Trophoblast cell (in vitro differentiated cells and primary cell): Measurements from ENCODE around the gene OR10G8.

Experiments
- DNase-seq, 2 donors: peaks; one replicate each; pipeline ENCODE4 v3.0.0-alpha.2; 2016
- H2AFZ ChIP-seq: 2 replicates; pipeline ENCODE4 v1.6.1; 2013; ENCODE audit warnings: low read length, moderate library complexity, mild to moderate bottlenecking; ENCODE audit not compliant: insufficient read depth, poor library complexity
- H2AK5ac ChIP-seq: 2 replicates; pipeline ENCODE4 v1.6.1; 2013; ENCODE audit warnings: mild to moderate bottlenecking, low read length
- H2BK120ac ChIP-seq: 2 replicates; pipeline ENCODE4 v1.6.1; 2013; ENCODE audit warnings: low read length, mild to moderate bottlenecking, moderate library complexity; ENCODE audit not compliant: insufficient read depth, poor library complexity
- H2BK12ac ChIP-seq: 2 replicates; pipeline ENCODE4 v1.6.1; 2013; ENCODE audit warnings: mild to moderate bottlenecking, low read length, moderate library complexity
- H2BK5ac ChIP-seq: 2 replicates; pipeline ENCODE4 v1.6.1; 2013; ENCODE audit warnings: low read length, low read depth, moderate library complexity, mild to moderate bottlenecking; ENCODE audit not compliant: poor library complexity
- H3K14ac ChIP-seq: 2 replicates; pipeline ENCODE4 v1.6.1; 2013; ENCODE audit warnings: mild to moderate bottlenecking, low read length
- H3K18ac ChIP-seq: 2 replicates; pipeline ENCODE4 v1.6.1; 2013; ENCODE audit warnings: mild to moderate bottlenecking, low read length
- H3K23ac ChIP-seq: 2 replicates; pipeline ENCODE4 v1.6.1; 2013; ENCODE audit warnings: low read length
- H3K27ac ChIP-seq: 2 replicates; pipeline ENCODE4 v1.5.1; 2013; ENCODE audit warnings: low read depth, mild to moderate bottlenecking, inconsistent platforms, low read length, moderate library complexity
- H3K27me3 ChIP-seq: 2 replicates; pipeline ENCODE4 v1.6.1; 2013; ENCODE audit warnings: inconsistent platforms, mild to moderate bottlenecking, low read length, moderate library complexity; ENCODE audit not compliant: insufficient read depth
- H3K36me3 ChIP-seq, 2 experiments: 1 replicate in 1 of 2; 2 replicates in 1 of 2; pipeline ENCODE4 v1.6.1; 2013; ENCODE audit warnings: low read length in 2 of 2, mild to moderate bottlenecking in 2 of 2, moderate library complexity in 1 of 2; ENCODE audit not compliant: insufficient read depth in 2 of 2, control insufficient read depth in 1 of 2
- H3K4ac ChIP-seq: 2 replicates; pipeline ENCODE4 v1.6.1; 2013; ENCODE audit warnings: low read depth, mild to moderate bottlenecking, low read length, moderate library complexity
- H3K4me1 ChIP-seq, 2 experiments: 1 replicate in 1 of 2; 2 replicates in 1 of 2; pipeline ENCODE4 v1.6.1; 2013; ENCODE audit warnings: low read length in 2 of 2, mild to moderate bottlenecking in 2 of 2, moderate library complexity in 1 of 2; ENCODE audit not compliant: insufficient read depth in 2 of 2, control insufficient read depth in 1 of 2
- H3K4me2 ChIP-seq: 2 replicates; pipeline ENCODE4 v1.6.1; 2013; ENCODE audit warnings: inconsistent platforms, mild to moderate bottlenecking, low read length, moderate library complexity
- H3K4me3 ChIP-seq: 2 replicates; pipeline ENCODE4 v1.5.1; 2013; ENCODE audit warnings: mild to moderate bottlenecking, low read depth, low read length, inconsistent platforms
- H3K79me1 ChIP-seq: one replicate; pipeline ENCODE4 v1.6.1; 2013; ENCODE audit warnings: low read length
- H3K79me2 ChIP-seq: 2 replicates; pipeline ENCODE4 v1.6.1; 2013; ENCODE audit warnings: low read length, mild to moderate bottlenecking; ENCODE audit not compliant: control insufficient read depth, insufficient read depth, poor library complexity
- H3K9ac ChIP-seq: 2 replicates; pipeline ENCODE4 v1.6.1; 2013; ENCODE audit warnings: mild to moderate bottlenecking, low read length
- H3K9me3 ChIP-seq: 2 replicates; pipeline ENCODE4 v1.6.1; 2013; ENCODE audit warnings: low read depth, mild to moderate bottlenecking, control low read depth, inconsistent platforms, low read length; ENCODE audit not compliant: insufficient read depth
- H4K12ac ChIP-seq: 2 replicates; pipeline ENCODE4 v1.6.1; 2013; ENCODE audit warnings: low read depth, mild to moderate bottlenecking, low read length, moderate library complexity
- H4K8ac ChIP-seq: 2 replicates; pipeline ENCODE4 v1.6.1; 2013; ENCODE audit warnings: low read depth, mild to moderate bottlenecking, low read length, moderate library complexity
- H4K91ac ChIP-seq: one replicate; pipeline ENCODE4 v1.6.1; 2013; ENCODE audit warnings: low read depth, mild to moderate bottlenecking, low read length, moderate library complexity
- WGBS: extraction: QIAGEN DNeasy Blood & Tissue Kit; methylation state at CpG from one replicate; pipeline ENCODE4 v1.1.7; 2013; ENCODE audit warnings: missing lambda C conversion rate; ENCODE audit not compliant: insufficient read length, insufficient coverage; ENCODE audit errors: extremely low coverage; 5-methylcytosine and 5-hydroxymethylcytosine counted together

OR10G8 gene

DNA sequence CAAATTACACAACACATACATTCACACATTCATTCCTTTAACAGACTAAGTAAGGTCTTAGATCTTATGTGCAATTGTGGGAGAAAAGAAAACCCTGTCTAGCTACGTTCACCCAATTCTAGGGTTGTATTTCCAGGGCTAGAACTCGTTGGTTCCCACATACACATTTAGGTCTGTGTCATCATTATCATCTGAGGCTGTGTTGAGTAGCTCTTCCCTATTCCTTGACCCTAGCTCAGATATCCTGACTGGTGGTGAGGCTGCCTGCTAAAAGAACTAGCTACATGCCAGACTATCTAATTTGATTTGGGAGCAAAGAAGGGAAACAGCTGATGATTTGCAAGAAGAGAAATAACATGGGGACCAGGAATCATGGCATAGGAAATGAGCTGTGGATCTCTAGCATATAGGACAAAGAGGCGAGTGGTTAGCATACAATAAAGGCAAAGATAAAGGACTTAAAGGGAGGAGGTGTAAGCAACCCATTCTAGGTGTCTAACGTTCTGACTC, 42.1 kb downstream of the OR10G8 start:
- Histone ChIP-seq H3K4me2 (no peak overlapping the region), H3K23ac (no peak overlapping the region), H2BK5ac (no peak overlapping the region), H3K27me3 (no peaks in the 10 kb centered on the region), H3K4me1 (no peaks in the 10 kb centered on the region), H3K79me1 (no peaks in the 10 kb centered on the region), H2AFZ (no peak overlapping the region), H4K91ac (no peak overlapping the region), H3K4ac (no peak overlapping the region), H2BK12ac (no peak overlapping the region), H3K36me3 (no peaks in the 10 kb centered on the region), H3K79me2 (no peaks in the 10 kb centered on the region), H2BK120ac (no peak overlapping the region), H4K12ac (no peak overlapping the region), H4K8ac (no peak overlapping the region), H3K14ac (no peak overlapping the region), H3K27ac (no peak overlapping the region), H2AK5ac (no peak overlapping the region), H3K9me3 (no peaks in the 10 kb centered on the region), H3K9ac (no peak overlapping the region), H3K18ac (no peak overlapping the region), H3K4me3 (no peak overlapping the region)
- WGBS = no CpG with 5 or more reads among the region's 4 CpGs
- no peak for DNase-seq

DNA sequence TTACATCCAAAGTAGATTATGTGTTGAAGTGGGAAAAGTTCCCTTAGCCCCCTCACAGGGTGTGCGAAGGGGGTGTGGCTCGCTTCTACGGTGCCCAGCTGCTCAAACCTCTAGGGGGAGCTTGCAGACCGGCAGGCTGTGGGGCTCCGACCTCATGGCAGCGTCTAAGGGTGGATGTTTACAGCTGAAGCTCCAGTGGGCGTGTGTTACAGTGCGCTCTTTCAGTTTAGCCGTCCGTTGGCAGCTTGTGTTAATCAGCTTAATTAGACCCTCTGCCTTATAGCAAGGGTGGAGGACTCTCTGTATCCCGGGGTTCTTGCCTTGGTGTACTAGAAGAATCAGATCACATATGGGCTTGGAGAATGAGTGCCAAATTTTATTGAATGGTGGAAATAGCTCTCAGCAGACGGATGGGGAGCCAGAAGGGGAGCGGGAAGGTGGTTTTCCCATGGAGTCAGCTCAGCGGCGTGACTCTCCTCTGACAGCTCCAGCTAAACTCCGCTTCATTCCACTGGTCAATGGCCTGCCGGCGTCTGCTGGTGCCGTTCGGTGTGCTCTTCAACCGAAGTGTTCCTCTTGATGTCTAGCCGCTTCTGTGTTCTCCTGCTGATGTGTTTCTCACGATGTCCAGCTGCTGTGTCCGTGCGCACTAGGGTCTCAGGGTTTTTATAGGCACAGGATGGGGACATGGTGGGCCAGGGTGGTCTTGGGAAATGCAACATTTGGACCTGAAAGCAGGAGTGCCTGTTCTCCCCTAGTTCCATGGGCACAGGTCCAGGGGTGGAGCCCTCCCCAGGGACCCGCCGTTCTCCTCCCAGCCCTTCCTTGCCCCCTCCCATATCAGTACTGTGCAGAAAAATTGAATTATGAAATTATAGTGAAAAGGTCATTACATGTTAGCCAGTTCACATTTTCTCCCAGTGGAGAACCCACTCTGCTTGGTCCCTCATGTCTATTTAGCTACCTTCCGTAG, 43.1 kb downstream of the OR10G8 start:
- H3K4me2 ChIP-seq = peak overlapping the region; percentile 13
- no peak overlapping the region for H3K9ac ChIP-seq
- H3K27ac ChIP-seq = no peak overlapping the region
- H3K4me3 ChIP-seq = no peak overlapping the region
- no peaks in the 10 kb centered on the region for H3K79me2 ChIP-seq
- no peak overlapping the region for H3K14ac ChIP-seq
- H4K12ac ChIP-seq = no peak overlapping the region
- no peaks in the 10 kb centered on the region for H3K27me3 ChIP-seq
- peak overlapping the region; percentile 67 for H2AFZ ChIP-seq
- no CpG with 5 or more reads among the region's 28 CpGs for WGBS
- no peak overlapping the region for H2AK5ac ChIP-seq
- no peaks in the 10 kb centered on the region for H3K9me3 ChIP-seq
- DNase-seq = peak; percentile 55 to 64
- no peak overlapping the region for H3K4ac ChIP-seq
- no peaks in the 10 kb centered on the region for H3K4me1 ChIP-seq
- H4K8ac ChIP-seq = no peak overlapping the region
- H2BK12ac ChIP-seq = no peak overlapping the region
- no peak overlapping the region for H2BK5ac ChIP-seq
- H2BK120ac ChIP-seq = no peak overlapping the region
- H3K18ac ChIP-seq = no peak overlapping the region
- no peaks in the 10 kb centered on the region for H3K79me1 ChIP-seq
- no peak overlapping the region for H3K23ac ChIP-seq
- no peaks in the 10 kb centered on the region for H3K36me3 ChIP-seq
- H4K91ac ChIP-seq = no peak overlapping the region

DNA sequence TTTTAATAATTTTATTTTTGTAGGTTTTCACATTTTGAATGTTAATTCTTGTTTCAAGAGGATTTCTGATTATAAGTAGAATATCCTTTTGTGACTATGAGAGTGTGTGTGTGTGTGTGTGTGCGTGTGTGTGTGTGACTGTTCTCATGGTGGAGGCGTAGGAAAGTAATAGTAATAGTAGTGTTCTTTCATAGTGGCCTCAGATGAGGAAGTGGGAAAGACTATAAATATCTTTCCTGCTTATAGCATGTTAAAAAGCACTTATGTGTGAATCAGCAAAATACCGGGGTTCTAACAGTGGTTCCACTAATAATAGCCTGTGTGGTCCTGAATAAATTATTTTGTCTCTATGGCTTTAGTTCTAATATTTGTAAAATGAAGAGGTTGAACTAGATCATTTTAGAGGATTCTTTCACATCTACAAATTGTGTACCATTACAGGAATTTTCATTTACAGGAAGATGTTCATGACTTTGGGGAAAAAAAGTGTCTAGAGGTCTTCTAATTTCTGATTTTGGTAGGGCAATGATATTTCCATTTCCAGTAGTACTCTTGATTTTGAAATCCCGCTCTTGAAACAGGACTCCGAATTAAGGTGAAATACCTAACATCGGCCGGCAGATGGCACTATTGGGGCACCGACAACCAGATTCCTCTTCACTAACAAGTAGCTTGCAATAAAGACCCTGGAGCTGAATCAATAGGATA, 44.5 kb downstream of the OR10G8 start:
- H4K12ac ChIP-seq = no peak overlapping the region
- H3K79me1 ChIP-seq = no peaks in the 10 kb centered on the region
- H3K27ac ChIP-seq = no peak overlapping the region
- DNase-seq = peak; percentile 50 to 84
- H4K91ac ChIP-seq = no peak overlapping the region
- no peak overlapping the region for H3K4me2 ChIP-seq
- no peak overlapping the region for H2AK5ac ChIP-seq
- H3K36me3 ChIP-seq = no peaks in the 10 kb centered on the region
- no peak overlapping the region for H2AFZ ChIP-seq
- no peaks in the 10 kb centered on the region for H3K9me3 ChIP-seq
- no peak overlapping the region for H3K4me3 ChIP-seq
- no peak overlapping the region for H2BK12ac ChIP-seq
- no peak overlapping the region for H2BK120ac ChIP-seq
- H3K9ac ChIP-seq = no peak overlapping the region
- H4K8ac ChIP-seq = no peak overlapping the region
- H3K27me3 ChIP-seq = no peaks in the 10 kb centered on the region
- H3K4me1 ChIP-seq = peaks cover 0 to 3% of the 10 kb centered on the region in 2 experiments
- no CpG with 5 or more reads among the region's 8 CpGs for WGBS
- H3K18ac ChIP-seq = no peak overlapping the region
- H3K4ac ChIP-seq = no peak overlapping the region
- H3K14ac ChIP-seq = no peak overlapping the region
- H3K79me2 ChIP-seq = no peaks in the 10 kb centered on the region
- H2BK5ac ChIP-seq = no peak overlapping the region
- no peak overlapping the region for H3K23ac ChIP-seq

DNA sequence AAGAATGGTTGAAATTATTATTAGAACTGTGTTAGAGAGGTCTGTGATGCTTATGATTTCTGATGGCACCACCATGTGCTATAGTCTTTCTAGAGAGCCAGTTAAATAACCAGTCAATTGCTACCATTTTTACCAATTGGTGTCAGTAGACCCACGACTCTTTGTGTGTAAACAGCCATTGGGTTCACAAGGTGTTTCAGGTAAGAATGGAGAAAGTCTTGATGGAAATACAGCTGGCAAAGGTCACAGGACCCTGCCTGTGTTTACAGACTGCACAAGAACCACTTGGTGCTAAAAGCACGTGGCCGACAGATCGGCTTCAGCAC, 45.0 kb downstream of the OR10G8 start:
- Histone ChIP-seq H3K4me1 (peaks cover 0 to 3% of the 10 kb centered on the region in 2 experiments), H4K91ac (no peak overlapping the region), H3K14ac (no peak overlapping the region), H4K8ac (no peak overlapping the region), H4K12ac (no peak overlapping the region), H3K4me2 (no peak overlapping the region), H3K4ac (no peak overlapping the region), H3K79me2 (no peaks in the 10 kb centered on the region), H3K9me3 (no peaks in the 10 kb centered on the region), H3K18ac (no peak overlapping the region), H3K9ac (no peak overlapping the region), H3K4me3 (no peak overlapping the region), H3K79me1 (no peaks in the 10 kb centered on the region), H3K36me3 (no peaks in the 10 kb centered on the region), H3K23ac (no peak overlapping the region), H2BK120ac (no peak overlapping the region), H2BK5ac (no peak overlapping the region), H2BK12ac (no peak overlapping the region), H3K27me3 (no peaks in the 10 kb centered on the region), H2AFZ (no peak overlapping the region), H3K27ac (no peak overlapping the region), H2AK5ac (no peak overlapping the region)
- no CpG with 5 or more reads among the region's 4 CpGs for WGBS
- no peak for DNase-seq
